H1 (cell line): ENCODE results near the gene GNRHR. TPM values are rescaled to one million over a fixed set of nuclear protein-coding genes. Genes with fewer than 3 reads are reported as not detected.

Source experiments
- CTCF ChIA-PET: fragments of 300-600 bp; sonication (Branson Sonifier 250); formaldehyde crosslinking; loops from one replicate; lab custom pipeline; 2021; ENCODE audit not compliant: partially characterized antibody; lab: Charles Lee
- POLR2A ChIA-PET: fragments of 300-600 bp; sonication (Branson Sonifier 250); formaldehyde crosslinking; loops from one replicate; lab custom pipeline; 2021; ENCODE audit warnings: inconsistent platforms; ENCODE audit not compliant: partially characterized antibody; lab: Charles Lee
- DNase-seq, 2 experiments: peaks; one replicate each; pipeline versions ENCODE4 v3.0.0 to v3.0.0-alpha.2; 2010 to 2022; ENCODE audit warnings: low spot score in 2 of 2, low read depth in 1 of 2, mixed read lengths in 1 of 2
- FAIRE-seq: peaks from 2 replicates; lab custom pipeline; 2011; peaks lifted over from hg19 to GRCh38; lab: Jason Lieb, UNC
- H2AFZ ChIP-seq: 2 replicates; pipeline ENCODE4 v1.8.1; 2012; ENCODE audit warnings: low read length, inconsistent platforms
- H2AK5ac ChIP-seq: 2 replicates; pipeline ENCODE4 v1.6.1; 2013; ENCODE audit warnings: low read depth, low read length
- H2BK120ac ChIP-seq: replicated peaks from 2 replicates; pipeline ENCODE3; 2013; ENCODE audit warnings: low read depth, low read length, inconsistent platforms
- H2BK12ac ChIP-seq: 2 replicates; pipeline ENCODE4 v1.6.1; 2013; ENCODE audit warnings: low read depth, low read length
- H2BK15ac ChIP-seq: 2 replicates; pipeline ENCODE4 v1.6.1; 2013; ENCODE audit warnings: low read length
- H2BK20ac ChIP-seq: 2 replicates; pipeline ENCODE4 v1.6.1; 2013; ENCODE audit warnings: low read length
- H2BK5ac ChIP-seq: 2 replicates; pipeline ENCODE4 v1.6.1; 2013; ENCODE audit warnings: low read depth, low read length
- H3K14ac ChIP-seq: 2 replicates; pipeline ENCODE4 v1.6.1; 2013; ENCODE audit warnings: inconsistent platforms; ENCODE audit not compliant: insufficient read length
- H3K18ac ChIP-seq: 2 replicates; pipeline ENCODE4 v1.6.1; 2013; ENCODE audit warnings: low read length; ENCODE audit errors: extremely low read depth
- H3K23ac ChIP-seq: 2 replicates; pipeline ENCODE4 v1.6.1; 2013; ENCODE audit warnings: inconsistent platforms; ENCODE audit not compliant: insufficient read length
- H3K23me2 ChIP-seq: 2 replicates; pipeline ENCODE4 v1.6.1; 2013; ENCODE audit warnings: low read depth, low read length
- H3K27ac ChIP-seq: 2 replicates; pipeline ENCODE4 v1.6.1; 2011; ENCODE audit warnings: low read depth, low read length, inconsistent platforms
- H3K27me3 ChIP-seq, 4 experiments: replicated peaks in 1 of 4; 1 replicate in 1 of 4; 2 replicates in 3 of 4; pipeline versions ENCODE4 v1.6.1 to v1.8.1; 2011 to 2013; ENCODE audit warnings: low read length in 3 of 4, mild to moderate bottlenecking in 3 of 4, inconsistent platforms in 2 of 4, mixed read lengths in 2 of 4, moderate library complexity in 1 of 4; ENCODE audit not compliant: control insufficient read depth in 3 of 4, insufficient read depth in 3 of 4; ENCODE audit errors: extremely low read depth in 1 of 4
- H3K36me3 ChIP-seq, 4 experiments: 2 replicates each; pipeline versions ENCODE4 v1.6.1 to v1.8.1; 2011 to 2013; ENCODE audit warnings: mild to moderate bottlenecking in 4 of 4, low read length in 3 of 4, moderate library complexity in 2 of 4, control low read depth in 1 of 4, inconsistent platforms in 1 of 4; ENCODE audit not compliant: insufficient read depth in 4 of 4, control insufficient read depth in 2 of 4
- H3K4ac ChIP-seq: replicated peaks from 2 replicates; pipeline ENCODE3; 2013; ENCODE audit warnings: low read length, low read depth, mixed read lengths, inconsistent platforms; ENCODE audit not compliant: insufficient read length
- H3K4me1 ChIP-seq, 4 experiments: replicated peaks in 1 of 4; 1 replicate in 1 of 4; 2 replicates in 3 of 4; pipeline versions ENCODE4 v1.6.1 to v1.8.1; 2011 to 2013; ENCODE audit warnings: low read length in 3 of 4, inconsistent platforms in 2 of 4, mixed read lengths in 1 of 4; ENCODE audit not compliant: insufficient read depth in 4 of 4, control insufficient read depth in 3 of 4
- H3K4me2 ChIP-seq, 2 experiments: 2 replicates each; pipeline versions ENCODE4 v1.6.1 to v1.8.1; 2011 to 2013; ENCODE audit warnings: low read depth in 2 of 2, low read length in 2 of 2, control low read depth in 1 of 2, inconsistent platforms in 1 of 2, mild to moderate bottlenecking in 1 of 2; ENCODE audit not compliant: insufficient read depth in 1 of 2
- H3K4me3 ChIP-seq, 4 experiments: fragments of 200-600, 300-600 bp in 1 of 4; sonication (generic), shearing (Covaris generic), sonication (Bioruptor Twin) in 1 of 4; 2 replicates each; pipeline versions ENCODE4 v1.5.1 to v1.8.1; 2011 to 2016; ENCODE audit warnings: low read length in 4 of 4, low read depth in 3 of 4, control low read depth in 2 of 4, inconsistent platforms in 2 of 4, mild to moderate bottlenecking in 2 of 4, mixed read lengths in 1 of 4, moderate library complexity in 1 of 4; ENCODE audit not compliant: insufficient read depth in 2 of 4; ENCODE audit errors: extremely low read depth in 1 of 4
- H3K56ac ChIP-seq: replicated peaks from 2 replicates; pipeline ENCODE3; 2013; ENCODE audit warnings: low read depth, mild to moderate bottlenecking, mixed read lengths, low read length, inconsistent platforms; ENCODE audit not compliant: insufficient read length
- H3K79me1 ChIP-seq: 2 replicates; pipeline ENCODE4 v1.6.1; 2013; ENCODE audit warnings: low read depth, low read length, control low read depth
- H3K79me2 ChIP-seq, 2 experiments: 2 replicates each; pipeline versions ENCODE4 v1.6.1 to v1.8.1; 2012 to 2013; ENCODE audit warnings: low read length in 2 of 2, mild to moderate bottlenecking in 2 of 2, inconsistent platforms in 1 of 2; ENCODE audit not compliant: insufficient read depth in 2 of 2, control insufficient read depth in 1 of 2
- H3K9ac ChIP-seq, 4 experiments: replicated peaks in 1 of 4; 1 replicate in 1 of 4; 2 replicates in 3 of 4; pipeline versions ENCODE4 v1.6.1 to v1.8.1; 2011 to 2013; ENCODE audit warnings: low read depth in 3 of 4, low read length in 3 of 4, control low read depth in 2 of 4, mild to moderate bottlenecking in 2 of 4, moderate library complexity in 2 of 4, inconsistent platforms in 1 of 4; ENCODE audit errors: extremely low read depth in 1 of 4
- H3K9me3 ChIP-seq, 2 experiments: 2 replicates each; pipeline versions ENCODE4 v1.6.1 to v1.8.1; 2012 to 2013; ENCODE audit warnings: mild to moderate bottlenecking in 2 of 2, moderate library complexity in 2 of 2, control low read depth in 1 of 2, inconsistent platforms in 1 of 2, low read depth in 1 of 2, low read length in 1 of 2, mixed read lengths in 1 of 2; ENCODE audit not compliant: insufficient read depth in 2 of 2
- H4K20me1 ChIP-seq, 2 experiments: replicated peaks in 1 of 2; 2 replicates each; pipeline versions ENCODE3 to v1.8.1; 2011 to 2013; ENCODE audit warnings: inconsistent platforms in 2 of 2, low read length in 2 of 2, mild to moderate bottlenecking in 1 of 2; ENCODE audit not compliant: insufficient read depth in 2 of 2, control insufficient read depth in 1 of 2
- H4K5ac ChIP-seq: 2 replicates; pipeline ENCODE4 v1.6.1; 2013; ENCODE audit warnings: low read length, low read depth, mixed read lengths, inconsistent platforms; ENCODE audit not compliant: insufficient read length
- H4K8ac ChIP-seq: 2 replicates; pipeline ENCODE4 v1.8.0; 2013; ENCODE audit warnings: mild to moderate bottlenecking, moderate library complexity, low read length, inconsistent platforms; ENCODE audit not compliant: insufficient read depth; ENCODE audit errors: extremely low read depth
- H4K91ac ChIP-seq: replicated peaks from 2 replicates; pipeline ENCODE3; 2013; ENCODE audit warnings: low read length, mixed read lengths, inconsistent platforms; ENCODE audit not compliant: insufficient read length
- ASH2L ChIP-seq: fragments of 200-600, 300-600 bp; sonication (generic); IDR thresholded peaks from one replicate; pipeline ENCODE4 v1.7.1; 2017; ENCODE audit warnings: low read length
- CHD1 ChIP-seq: IDR thresholded peaks from 2 replicates; pipeline ENCODE4 v1.6.1; 2012; ENCODE audit warnings: low read depth, low read length, improper control_type of control experiment
- CTBP2 ChIP-seq: IDR thresholded peaks from 2 replicates; pipeline ENCODE4 v1.7.0; 2011; ENCODE audit warnings: borderline replicate concordance, mild to moderate bottlenecking, moderate library complexity, mixed read lengths, low read length; ENCODE audit not compliant: insufficient read depth, insufficient read length
- EGR1 ChIP-seq: IDR thresholded peaks from 2 replicates; pipeline ENCODE4 v1.6.1; 2011; ENCODE audit warnings: low read depth, low read length, borderline replicate concordance
- JUN ChIP-seq: IDR thresholded peaks from 2 replicates; pipeline ENCODE4 v1.6.1; 2011; ENCODE audit warnings: low read depth, mild to moderate bottlenecking, improper control_type of control experiment, low read length
- KDM1A ChIP-seq: fragments of 200-600, 300-600 bp; sonication (generic); IDR thresholded peaks from 2 replicates; pipeline ENCODE4 v1.7.1; 2016; ENCODE audit warnings: mild to moderate bottlenecking, low read length, borderline replicate concordance
- MAX ChIP-seq: IDR thresholded peaks from 2 replicates; pipeline ENCODE4 v1.6.1; 2012; ENCODE audit warnings: inconsistent platforms
- PHF8 ChIP-seq: fragments of 200-600 bp; sonication (generic); conservative IDR thresholded peaks from 2 replicates; pipeline ENCODE4 v1.7.1; 2012; ENCODE audit warnings: low read depth, mild to moderate bottlenecking, inconsistent platforms, low read length, moderate library complexity
- POLR2AphosphoS5 ChIP-seq: IDR thresholded peaks from 2 replicates; pipeline ENCODE4 v1.6.1; 2011; ENCODE audit warnings: low read depth, low read length
- TCF12 ChIP-seq: IDR thresholded peaks from 2 replicates; pipeline ENCODE4 v1.6.1; 2011; ENCODE audit warnings: low read depth, mild to moderate bottlenecking, low read length
- TEAD4 ChIP-seq: IDR thresholded peaks from 2 replicates; pipeline ENCODE4 v1.6.1; 2012; ENCODE audit warnings: low read depth, low read length, inconsistent platforms, mixed read lengths
- YY1 ChIP-seq: IDR thresholded peaks from 2 replicates; pipeline ENCODE4 v1.6.1; 2011; ENCODE audit warnings: low read depth, mild to moderate bottlenecking, low read length
- WGBS, 2 experiments: shearing (Covaris generic) in 1 of 2; methylation state at CpG; one replicate each; pipeline versions ENCODE4 v1.1.6 to v1.1.7; 2013 to 2015; ENCODE audit warnings: low lambda C conversion rate in 2 of 2, mixed read lengths in 2 of 2, inconsistent platforms in 1 of 2, low coverage in 1 of 2, missing lambda C conversion rate in 1 of 2; ENCODE audit not compliant: insufficient replicate concordance in 2 of 2, insufficient coverage in 1 of 2, insufficient read length in 1 of 2; ENCODE audit errors: extremely low coverage in 1 of 2, missing lambda C conversion rate in 1 of 2; 5-methylcytosine and 5-hydroxymethylcytosine counted together
- polyA plus RNA-seq, 7 experiments: library from polyadenylated mRNA; depleted of rRNA in 3 of 7; stranded (reverse) in 5 of 7; unstranded in 2 of 7; fragments of >200 nt in 5 of 7; fragments of 200-250 nt in 2 of 7; gene quantifications; 1 replicate in 5 of 7; 2 replicates in 1 of 7; 4 replicates in 1 of 7; pipeline versions ENCODE4 v1.2.1 to v1.2.3, GENCODE V29; 2011 to 2013; ENCODE audit warnings: missing spikeins in 2 of 7, mixed read lengths in 2 of 7
- total RNA-seq: library from RNA; stranded (reverse); fragmentation: NEBNext Ultra II Directional; extraction: Animal tissue kit (Norgen Biotek cat#: 25700); gene quantifications from 2 replicates; pipeline ENCODE4 v1.2.1, GENCODE V29; 2021

Gene GNRHR
- total and polyA plus RNA-seq, 2 of the 8 experiments (the other 6 are each of a cell fraction or from before 2014, with no cell fraction given): not detected

- Histone ChIP-seq H2BK15ac (no peak overlapping the region), H3K14ac (no peak overlapping the region), H3K23ac (no peak overlapping the region), H3K36me3 (no peaks in the 10 kb centered on the region; a peak in 1 of 8 replicates), H3K27me3 (no peaks in the 10 kb centered on the region), H3K56ac (no peak overlapping the region), H3K4me1 (peaks cover 0 to 10% (median 3%) of the 10 kb centered on the region in 4 experiments; a peak in 3 of 7 replicates), H3K4me3 (no peak overlapping the region), H2AK5ac (no peak overlapping the region; the same call in 1 of the 2 replicates), H3K18ac (peak overlapping the region; percentile 76; the same call in 1 of the 2 replicates), H3K79me2 (no peaks in the 10 kb centered on the region), H3K9me3 (no peaks in the 10 kb centered on the region), H3K27ac (peak overlapping the region; percentile 59), H2BK12ac (peak overlapping the region; percentile 45; the same call in 1 of the 2 replicates), H4K91ac (no peak overlapping the region), H2BK20ac (no peak overlapping the region), H4K5ac (no peak overlapping the region), H3K79me1 (no peaks in the 10 kb centered on the region), H4K20me1 (no peaks in the 10 kb centered on the region), H3K9ac (no peak overlapping the region), H2AFZ (no peak overlapping the region), H3K23me2 (no peaks in the 10 kb centered on the region), H3K4me2 (no peak overlapping the region), H3K4ac (no peak overlapping the region), H2BK5ac (peak overlapping the region; percentile 47; the same call in 1 of the 2 replicates), H2BK120ac (no peak overlapping the region), H4K8ac (no peak overlapping the region)
- DNase-seq (no peak), FAIRE-seq (peak; percentile 57)
- WGBS, 2 experiments: 92% methylated on average over 9 of the region's 9 CpGs; no CpG with 5 or more reads in 1 of the 2 experiments
- ChIA-PET CTCF (interaction anchor here (0.6 to 3.1 kb wide), 4 partner anchors 8 to 24 kb away, joined by 3 to 21 read pairs (median 3); partner anchors contain the start of gene UBA6), POLR2A (interaction anchor here (1.7 kb wide), 1 partner anchor 11 kb away, joined by 8 read pairs; no protein-coding TSS in a partner anchor)
- TF ChIP-seq POLR2AphosphoS5 (no peak), YY1 (peak; percentile 74), MAX (peak; percentile 86), ASH2L (peak; percentile 33), TEAD4 (peak; percentile 89), CTBP2 (no peak), PHF8 (no peak), EGR1 (no peak), TCF12 (0 out of 2 replicates have a peak, but pooled peaks have one; percentile 37), CHD1 (no peak), KDM1A (no peak), JUN (peak; percentile 83)
Measured at GRCh38 chr4:67721770-67722597, 32.2 kb downstream of the GNRHR start.
